HFF-Myc (cell line): ENCODE data around the gene CTNNA3.

Experiments
- DNase-seq: peaks from one replicate; pipeline ENCODE4 v3.0.0-alpha.2; 2011; ENCODE audit warnings: low read depth; ENCODE audit errors: extremely low read depth
- H3K4me3 ChIP-seq: replicated peaks from 2 replicates; pipeline ENCODE4 v1.5.1; 2011; ENCODE audit warnings: low read depth, mild to moderate bottlenecking, control low read depth, low read length
- CTCF ChIP-seq: IDR thresholded peaks from 2 replicates; pipeline ENCODE4 v1.5.1; 2012; ENCODE audit warnings: mild to moderate bottlenecking, low read depth, low read length, control low read depth; ENCODE audit errors: missing control alignments

CTNNA3 gene

GRCh38 chr10:66637273-66638036, 1058.5 kb downstream of the CTNNA3 start:
- TF ChIP-seq CTCF, result no peak
- no peak for DNase-seq
- H3K4me3 ChIP-seq, result no peak overlapping the region

- no peak for DNase-seq
- H3K4me3 ChIP-seq, result no peak overlapping the region
- TF ChIP-seq CTCF, result no peak
These were observed 1066.0 kb downstream of the CTNNA3 start for GRCh38 chr10:66629996-66630395.

- DNase-seq, result no peak
- no peak overlapping the region for H3K4me3 ChIP-seq
- no peak for TF ChIP-seq CTCF
These were observed 1068.8 kb downstream of the CTNNA3 start for GRCh38 chr10:66627156-66627555.

DNA sequence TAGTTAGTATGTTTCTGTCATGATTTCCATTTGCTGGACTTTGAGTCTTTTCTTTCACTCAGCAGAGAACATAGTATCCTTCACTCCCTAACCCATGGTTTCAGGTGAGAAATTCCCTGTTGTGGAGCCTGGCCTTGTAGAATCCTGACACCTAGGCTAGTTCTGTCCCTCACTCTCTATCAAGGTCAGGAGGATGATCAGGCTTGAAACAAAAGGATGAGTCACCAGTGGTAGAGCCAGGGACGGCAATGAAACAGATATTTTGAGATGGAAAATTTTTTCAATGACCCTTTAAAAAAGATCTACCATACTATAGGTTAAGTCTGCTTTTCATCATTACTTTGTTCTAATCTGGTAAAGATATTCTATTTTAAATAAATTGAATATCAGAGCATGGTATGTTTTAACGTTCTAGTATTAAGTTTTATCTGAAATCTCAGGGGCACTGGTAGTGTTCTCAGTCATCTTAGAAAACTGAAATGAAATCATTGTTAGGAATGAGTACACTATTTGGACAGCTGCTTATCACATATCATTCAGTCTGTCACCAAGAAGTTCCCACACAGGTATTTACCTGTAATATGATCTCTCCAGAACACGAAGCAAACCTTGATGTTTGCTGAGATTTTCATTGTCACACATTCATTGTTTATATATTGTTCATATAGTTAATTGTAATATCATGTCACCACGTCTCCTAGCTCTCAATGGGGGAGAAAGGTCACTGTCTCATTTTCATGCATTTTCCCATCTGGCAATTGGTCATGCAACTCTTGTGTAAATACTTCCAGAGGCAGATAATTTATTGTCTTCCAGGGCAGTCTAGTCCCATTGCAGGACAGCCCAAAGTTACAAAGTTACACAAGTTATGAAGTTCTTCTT, 1070.0 kb downstream of the CTNNA3 start:
- DNase-seq, result no peak
- TF ChIP-seq CTCF, result no peak
- H3K4me3 ChIP-seq, result no peak overlapping the region

DNA sequence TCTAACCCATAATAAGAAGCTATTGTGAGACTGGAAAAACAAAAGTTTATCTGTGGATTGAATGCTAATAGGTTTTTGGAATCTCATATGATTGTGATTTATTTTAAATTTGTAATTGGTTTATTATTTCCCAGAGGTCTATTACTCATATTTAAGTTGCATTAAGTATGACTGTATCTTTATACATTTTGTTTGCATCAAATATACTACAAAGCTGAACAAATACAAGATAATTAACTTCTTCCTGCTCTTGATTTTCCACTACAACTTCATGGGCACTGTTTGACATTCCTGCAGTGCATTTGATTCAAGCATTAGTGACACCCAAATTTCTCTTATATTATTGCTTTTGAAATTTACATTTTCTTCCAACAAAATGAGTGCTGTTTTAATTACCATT, 1073.9 kb downstream of the CTNNA3 start:
- no peak for DNase-seq
- no peak for TF ChIP-seq CTCF
- no peak overlapping the region for H3K4me3 ChIP-seq

- DNase-seq, result no peak
- no peak for TF ChIP-seq CTCF
- H3K4me3 ChIP-seq, result no peak overlapping the region
These were observed 1091.8 kb downstream of the CTNNA3 start for GRCh38 chr10:66604195-66604594.
